Measurements from ENCODE around the gene CA14.
"Not testable (repeated sequence)": the region's sequence is repeated elsewhere in the genome, so short reads cannot be mapped to it uniquely, and the experiment has no call there.

CA14 gene

DNA sequence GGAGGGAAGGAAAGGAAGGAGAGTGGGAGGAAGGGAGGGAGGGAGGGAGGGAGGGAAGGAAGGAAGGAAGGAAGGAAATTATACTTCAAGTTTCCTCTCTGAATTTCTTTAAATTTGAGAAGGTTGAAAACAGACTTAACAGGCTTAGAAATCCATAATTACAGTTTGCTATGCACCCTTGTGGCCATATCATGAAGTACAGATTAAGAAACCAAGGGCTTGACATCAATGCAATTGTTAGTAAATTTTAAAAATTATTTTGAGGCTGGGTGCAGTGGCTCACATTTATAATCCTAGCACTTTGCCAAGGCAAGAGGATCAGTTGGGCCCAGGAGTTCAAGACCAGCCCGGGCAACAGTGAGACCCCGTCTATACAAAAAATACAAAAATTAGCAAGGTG lies 36.0 kb upstream of the CA14 start:
- CTCF ChIA-PET = interaction anchor here (1.2 to 4.5 kb wide), 5 partner anchors 11 to 259 kb away, joined by 4 to 30 read pairs (median 7); no protein-coding TSS in a partner anchor

DNA sequence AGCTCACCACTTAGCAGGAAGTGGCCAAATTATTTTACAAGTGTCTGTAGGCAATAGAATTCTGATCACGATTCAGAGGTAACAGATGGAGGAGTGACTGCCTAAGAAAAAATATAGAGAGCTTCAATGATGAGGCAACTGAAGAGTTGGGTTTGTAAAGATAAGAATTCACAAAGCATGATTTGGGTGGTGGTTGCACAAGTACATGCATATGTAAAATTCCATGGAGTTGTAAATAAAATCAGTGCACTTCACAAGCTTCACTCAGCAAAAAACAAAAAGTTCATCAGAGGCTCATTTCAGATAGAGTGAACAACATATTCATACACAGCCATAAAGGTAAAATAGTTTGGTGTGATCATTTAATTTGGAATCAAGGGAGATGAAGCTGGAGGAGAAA lies 32.6 kb upstream of the CA14 start:
- H3K4me3 ChIP-seq (ENCODE audit: low read depth, low read length) = no peak overlapping the region
- CTCF ChIA-PET = interaction anchor here (0.7 to 2.0 kb wide), 6 partner anchors 8 to 153 kb away, joined by 3 to 6 read pairs (median 4); no protein-coding TSS in a partner anchor
- TF ChIP-seq, protein P1, sequence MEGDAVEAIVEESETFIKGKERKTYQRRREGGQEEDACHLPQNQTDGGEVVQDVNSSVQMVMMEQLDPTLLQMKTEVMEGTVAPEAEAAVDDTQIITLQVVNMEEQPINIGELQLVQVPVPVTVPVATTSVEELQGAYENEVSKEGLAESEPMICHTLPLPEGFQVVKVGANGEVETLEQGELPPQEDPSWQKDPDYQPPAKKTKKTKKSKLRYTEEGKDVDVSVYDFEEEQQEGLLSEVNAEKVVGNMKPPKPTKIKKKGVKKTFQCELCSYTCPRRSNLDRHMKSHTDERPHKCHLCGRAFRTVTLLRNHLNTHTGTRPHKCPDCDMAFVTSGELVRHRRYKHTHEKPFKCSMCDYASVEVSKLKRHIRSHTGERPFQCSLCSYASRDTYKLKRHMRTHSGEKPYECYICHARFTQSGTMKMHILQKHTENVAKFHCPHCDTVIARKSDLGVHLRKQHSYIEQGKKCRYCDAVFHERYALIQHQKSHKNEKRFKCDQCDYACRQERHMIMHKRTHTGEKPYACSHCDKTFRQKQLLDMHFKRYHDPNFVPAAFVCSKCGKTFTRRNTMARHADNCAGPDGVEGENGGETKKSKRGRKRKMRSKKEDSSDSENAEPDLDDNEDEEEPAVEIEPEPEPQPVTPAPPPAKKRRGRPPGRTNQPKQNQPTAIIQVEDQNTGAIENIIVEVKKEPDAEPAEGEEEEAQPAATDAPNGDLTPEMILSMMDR (IDR thresholded peaks at IDR 0.05; ENCODE audit: insufficient read depth, low read length, missing control alignments) = no peak
- DNase-seq (ENCODE audit: low read depth, low spot score) = no peak
- POLR2A ChIA-PET = no interaction called here

More for the DNA sequence above, 36.0 kb upstream of the CA14 start:
- POLR2A ChIA-PET = no interaction called here
- DNase-seq (ENCODE audit: low read depth, low spot score) = no peak
- H3K4me3 ChIP-seq (ENCODE audit: low read depth, low read length) = no peak overlapping the region
- TF ChIP-seq, protein P1 (IDR thresholded peaks at IDR 0.05; ENCODE audit: insufficient read depth, low read length, missing control alignments) = peak; percentile 52

DNA sequence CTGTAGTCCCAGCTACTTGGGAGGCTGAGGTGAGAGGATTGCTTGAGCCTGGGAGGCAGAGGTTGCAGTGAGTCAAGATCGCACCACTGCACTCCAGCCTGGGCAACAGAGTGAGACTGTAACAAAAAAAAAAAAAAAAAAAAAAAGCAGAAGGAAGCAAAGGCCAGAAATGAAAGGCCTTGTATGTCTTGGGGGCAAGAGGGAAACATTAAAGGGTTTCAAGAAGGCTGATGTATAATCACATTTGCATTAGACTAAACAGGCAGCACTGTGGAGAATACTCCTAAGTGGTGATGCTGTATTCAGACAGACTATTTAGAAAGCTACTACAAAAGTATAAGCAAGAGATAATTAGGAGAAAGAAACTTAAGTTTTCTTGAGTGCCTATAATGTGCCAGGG lies 32.0 kb upstream of the CA14 start:
- TF ChIP-seq, protein P1 (IDR thresholded peaks at IDR 0.05; ENCODE audit: insufficient read depth, low read length, missing control alignments) = no peak
- no peak overlapping the region for H3K4me3 ChIP-seq (ENCODE audit: low read depth, low read length)
- CTCF ChIA-PET = interaction anchor here (0.9 to 2.0 kb wide), 3 partner anchors 38 to 154 kb away, joined by 3 to 6 read pairs (median 4); no protein-coding TSS in a partner anchor
- POLR2A ChIA-PET = no interaction called here
- no peak for DNase-seq (ENCODE audit: low read depth, low spot score)

DNA sequence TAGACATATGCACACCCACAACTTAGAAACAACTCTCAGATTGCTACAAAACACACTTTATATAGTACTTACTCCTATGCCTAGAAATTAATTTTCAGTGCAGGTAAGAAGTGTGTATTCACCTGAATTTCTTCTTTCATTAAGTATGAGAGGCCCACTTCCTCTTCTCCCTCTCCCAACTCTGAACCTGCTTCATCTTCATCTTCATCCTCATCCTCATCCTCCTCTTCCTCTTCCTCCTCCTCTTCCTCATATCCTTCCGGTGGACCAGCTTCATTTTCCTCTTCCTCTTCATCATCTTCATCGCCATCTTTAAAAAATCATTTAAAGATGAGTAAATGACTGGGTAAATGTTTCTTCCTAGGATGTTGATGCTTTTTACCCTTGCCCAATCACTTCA lies 31.1 kb upstream of the CA14 start:
- TF ChIP-seq, protein P1 (IDR thresholded peaks at IDR 0.05; ENCODE audit: insufficient read depth, low read length, missing control alignments) = no peak
- DNase-seq (ENCODE audit: low read depth, low spot score) = no peak
- ChIA-PET POLR2A (no interaction called here), CTCF (no interaction called here)
- H3K4me3 ChIP-seq (ENCODE audit: low read depth, low read length) = no peak overlapping the region

DNA sequence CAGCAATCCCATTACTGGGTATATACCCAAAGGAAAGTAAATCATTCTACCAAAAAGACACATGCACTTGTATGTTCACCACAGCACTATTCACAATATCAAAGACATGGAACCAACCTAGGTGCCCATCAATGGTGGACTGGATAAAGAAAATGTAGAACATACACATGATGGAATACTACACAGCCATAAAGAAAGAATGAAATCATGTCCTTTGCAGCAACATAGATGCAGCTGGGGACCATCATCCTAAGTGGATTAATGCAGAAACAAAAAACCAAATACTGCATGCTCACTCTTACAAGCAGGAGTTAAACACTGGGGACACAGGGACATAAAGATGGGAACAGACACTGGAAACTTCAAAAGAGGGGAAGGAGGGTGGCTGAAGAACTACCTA lies 30.3 kb upstream of the CA14 start:
- ChIA-PET POLR2A (no interaction called here), CTCF (no interaction called here)
- DNase-seq (ENCODE audit: low read depth, low spot score) = no peak
- no peak overlapping the region for H3K4me3 ChIP-seq (ENCODE audit: low read depth, low read length)
- TF ChIP-seq, protein P1 (IDR thresholded peaks at IDR 0.05; ENCODE audit: insufficient read depth, low read length, missing control alignments) = no peak

DNA sequence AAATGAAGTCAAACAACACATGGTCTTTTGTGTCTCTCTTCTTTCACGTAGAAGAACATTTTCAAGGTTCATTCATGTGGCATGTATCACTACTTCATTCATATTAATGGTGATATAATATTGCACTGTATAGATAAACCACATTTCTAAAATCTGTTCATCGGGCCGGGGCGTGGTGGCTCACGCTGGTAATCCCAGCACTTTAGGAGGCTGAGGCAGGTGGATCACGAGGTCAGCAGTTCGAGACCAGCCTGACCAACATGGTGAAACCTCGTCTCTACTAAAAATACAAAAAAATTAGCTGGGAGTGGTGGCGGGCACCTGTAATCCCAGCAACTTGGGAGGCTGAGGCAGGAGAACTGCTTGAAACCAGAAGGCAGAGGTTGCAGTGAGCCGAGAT lies 29.3 kb upstream of the CA14 start:
- POLR2A ChIA-PET; DNase-seq (ENCODE audit: low read depth, low spot score); H3K4me3 ChIP-seq (ENCODE audit: low read depth, low read length); CTCF ChIA-PET: not testable (repeated sequence)

DNA sequence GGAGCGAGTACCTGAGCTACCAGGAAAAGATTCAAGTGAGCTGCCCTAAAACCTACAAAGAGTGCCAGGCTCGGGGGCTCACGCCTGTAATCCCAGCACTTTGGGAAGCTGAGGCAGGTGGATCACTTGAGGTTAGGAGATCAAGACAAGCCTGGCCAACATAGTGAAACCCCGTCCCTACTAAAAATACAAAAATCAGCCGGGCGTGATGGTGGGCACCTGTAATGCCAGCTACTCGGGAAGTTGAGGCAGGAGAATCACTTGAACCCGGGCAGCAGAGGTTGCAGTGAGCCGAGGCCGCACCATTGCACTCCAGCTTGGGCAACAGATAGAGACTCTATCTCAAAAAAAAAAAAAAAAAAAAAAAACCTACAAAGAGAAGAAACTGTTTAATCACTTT lies 24.7 kb upstream of the CA14 start:
- H3K4me3 ChIP-seq (ENCODE audit: low read depth, low read length); DNase-seq (ENCODE audit: low read depth, low spot score): not testable (repeated sequence)
- CTCF ChIA-PET = interaction anchor here (1.2 to 4.6 kb wide), 5 partner anchors 9 to 161 kb away, joined by 3 to 30 read pairs (median 5); no protein-coding TSS in a partner anchor
- POLR2A ChIA-PET = interaction anchor here (1.4 kb wide), 1 partner anchor 345 kb away, joined by 3 read pairs; a partner anchor contains a TSS
